Measurements from ENCODE around the gene GMDS.

GMDS gene

GRCh38 chr6:2054516-2055067 is 190.8 kb downstream of the GMDS start:
- Histone ChIP-seq H3K27me3 (no peaks in the 10 kb centered on the region), H3K4me3 (ENCODE audit: low read depth, low read length) (no peak overlapping the region), H3K36me3 (no peaks in the 10 kb centered on the region), H3K9me3 (no peaks in the 10 kb centered on the region), H3K4me1 (no peaks in the 10 kb centered on the region)
- TF ChIP-seq, protein P1, sequence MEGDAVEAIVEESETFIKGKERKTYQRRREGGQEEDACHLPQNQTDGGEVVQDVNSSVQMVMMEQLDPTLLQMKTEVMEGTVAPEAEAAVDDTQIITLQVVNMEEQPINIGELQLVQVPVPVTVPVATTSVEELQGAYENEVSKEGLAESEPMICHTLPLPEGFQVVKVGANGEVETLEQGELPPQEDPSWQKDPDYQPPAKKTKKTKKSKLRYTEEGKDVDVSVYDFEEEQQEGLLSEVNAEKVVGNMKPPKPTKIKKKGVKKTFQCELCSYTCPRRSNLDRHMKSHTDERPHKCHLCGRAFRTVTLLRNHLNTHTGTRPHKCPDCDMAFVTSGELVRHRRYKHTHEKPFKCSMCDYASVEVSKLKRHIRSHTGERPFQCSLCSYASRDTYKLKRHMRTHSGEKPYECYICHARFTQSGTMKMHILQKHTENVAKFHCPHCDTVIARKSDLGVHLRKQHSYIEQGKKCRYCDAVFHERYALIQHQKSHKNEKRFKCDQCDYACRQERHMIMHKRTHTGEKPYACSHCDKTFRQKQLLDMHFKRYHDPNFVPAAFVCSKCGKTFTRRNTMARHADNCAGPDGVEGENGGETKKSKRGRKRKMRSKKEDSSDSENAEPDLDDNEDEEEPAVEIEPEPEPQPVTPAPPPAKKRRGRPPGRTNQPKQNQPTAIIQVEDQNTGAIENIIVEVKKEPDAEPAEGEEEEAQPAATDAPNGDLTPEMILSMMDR (IDR thresholded peaks at IDR 0.05; ENCODE audit: low read depth, low read length): no peak
- DNase-seq: no peak

- no peak for DNase-seq
- H3K9me3 ChIP-seq: no peaks in the 10 kb centered on the region
- no peaks in the 10 kb centered on the region for H3K27me3 ChIP-seq
- H3K36me3 ChIP-seq: no peaks in the 10 kb centered on the region
- no peak overlapping the region for H3K4me3 ChIP-seq (ENCODE audit: low read depth, low read length)
- TF ChIP-seq, protein P1 (IDR thresholded peaks at IDR 0.05; ENCODE audit: low read depth, low read length): no peak
- no peaks in the 10 kb centered on the region for H3K4me1 ChIP-seq
These were observed 191.7 kb downstream of the GMDS start for GRCh38 chr6:2053691-2054090.

DNA sequence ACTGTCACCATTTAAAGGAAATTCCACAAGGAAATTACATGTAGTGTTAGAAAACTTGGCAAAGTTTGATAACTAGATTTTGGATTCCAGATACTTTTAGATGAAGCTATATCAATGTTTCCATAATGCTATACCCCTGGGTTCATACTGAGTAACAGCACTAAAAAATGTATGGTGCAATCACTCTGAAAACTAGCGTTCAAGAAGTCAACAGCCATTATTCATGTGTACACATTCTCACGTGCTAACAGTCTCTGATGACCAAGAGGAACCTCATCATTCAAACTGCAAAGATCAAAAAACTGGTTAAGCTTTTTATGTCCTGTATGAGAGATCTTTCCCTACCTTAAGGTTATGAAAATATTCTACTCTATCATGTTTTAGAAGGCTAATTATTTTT is 197.6 kb downstream of the GMDS start:
- Histone ChIP-seq H3K4me1 (no peaks in the 10 kb centered on the region), H3K9me3 (no peaks in the 10 kb centered on the region), H3K36me3 (no peaks in the 10 kb centered on the region), H3K4me3 (ENCODE audit: low read depth, low read length) (no peak overlapping the region), H3K27me3 (no peaks in the 10 kb centered on the region)
- TF ChIP-seq, protein P1 (IDR thresholded peaks at IDR 0.05; ENCODE audit: low read depth, low read length): no peak
- DNase-seq: no peak

DNA sequence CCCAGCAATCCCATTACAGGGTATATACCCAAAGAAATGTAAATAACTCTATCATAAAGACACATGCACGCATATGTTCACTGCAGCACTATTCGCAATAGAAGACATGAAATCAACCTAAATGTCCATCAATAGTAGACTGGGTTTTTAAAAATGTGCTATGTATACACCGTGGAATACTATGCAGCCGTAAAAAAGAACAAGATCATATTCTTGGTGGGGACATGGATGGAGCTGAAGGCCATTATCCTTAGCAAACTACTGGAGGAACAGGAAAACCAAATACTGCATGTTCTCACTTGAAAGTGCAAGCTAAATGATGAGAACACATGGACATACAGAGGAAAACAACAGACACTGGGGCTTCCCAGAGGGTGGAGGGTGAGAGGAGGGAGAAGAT is 201.2 kb downstream of the GMDS start:
- no peak for DNase-seq
- H3K4me3 ChIP-seq (ENCODE audit: low read depth, low read length): no peak overlapping the region
- no peaks in the 10 kb centered on the region for H3K27me3 ChIP-seq
- peaks cover 4% of the 10 kb centered on the region; the same call in 1 of the 2 replicates for H3K4me1 ChIP-seq
- TF ChIP-seq, protein P1 (IDR thresholded peaks at IDR 0.05; ENCODE audit: low read depth, low read length): no peak
- no peaks in the 10 kb centered on the region for H3K36me3 ChIP-seq
- H3K9me3 ChIP-seq: no peaks in the 10 kb centered on the region

DNA sequence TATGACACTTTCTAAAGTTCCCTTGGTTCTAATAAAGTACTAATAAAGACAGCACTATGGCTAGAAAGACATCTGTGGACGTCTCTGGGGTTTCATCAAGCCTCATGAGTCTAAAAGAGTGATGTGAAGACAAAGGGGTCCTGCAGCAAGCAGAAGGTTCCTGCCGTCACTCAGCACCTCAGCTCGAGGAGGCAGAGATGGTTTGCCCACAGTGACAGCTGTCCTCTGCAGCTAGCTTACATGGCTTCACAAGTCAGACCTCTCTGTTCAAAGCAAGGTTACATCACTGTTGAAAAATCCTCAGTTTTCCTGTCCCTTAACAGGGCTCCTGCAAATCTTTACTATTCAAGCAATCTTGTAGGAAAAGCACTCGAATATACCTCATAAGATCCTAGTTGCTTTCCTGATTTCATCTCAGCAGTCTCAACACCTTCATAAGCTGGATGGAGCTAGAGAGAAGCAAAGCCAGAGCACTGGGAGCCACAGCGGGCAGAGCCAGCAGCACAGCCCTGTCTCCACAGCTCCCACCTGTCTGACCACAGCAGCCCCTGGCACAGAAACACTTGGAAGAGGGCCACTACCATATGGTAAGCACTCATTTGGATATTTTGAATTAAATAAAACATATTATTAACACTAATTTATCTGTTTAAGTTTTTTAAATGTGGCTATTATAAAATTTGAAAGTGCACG is 202.3 kb downstream of the GMDS start:
- Histone ChIP-seq H3K4me3 (ENCODE audit: low read depth, low read length) (no peak overlapping the region), H3K9me3 (no peaks in the 10 kb centered on the region), H3K36me3 (no peaks in the 10 kb centered on the region), H3K4me1 (peaks cover 12% of the 10 kb centered on the region), H3K27me3 (no peaks in the 10 kb centered on the region)
- TF ChIP-seq, protein P1 (IDR thresholded peaks at IDR 0.05; ENCODE audit: low read depth, low read length): no peak
- DNase-seq: no peak

DNA sequence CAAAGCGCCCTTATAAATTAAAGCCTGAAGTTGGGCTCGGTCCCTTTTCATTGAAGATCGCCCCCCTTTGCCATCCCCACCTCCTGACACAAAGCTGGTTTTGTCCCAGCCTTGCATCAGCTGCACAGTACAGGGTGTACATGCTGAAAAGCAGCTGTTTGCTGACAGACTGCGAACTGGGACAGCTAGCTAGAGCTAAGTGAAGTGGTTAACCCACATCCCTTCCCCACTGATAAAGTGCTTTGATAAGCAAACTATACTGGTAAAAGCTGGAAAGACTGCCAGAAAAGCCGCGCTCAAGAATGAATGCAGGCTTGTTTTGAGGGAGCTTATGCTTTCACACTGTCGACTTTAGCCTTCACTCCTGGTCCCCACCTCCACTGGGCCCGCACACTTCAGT is 207.3 kb downstream of the GMDS start:
- H3K27me3 ChIP-seq: no peaks in the 10 kb centered on the region
- H3K4me3 ChIP-seq (ENCODE audit: low read depth, low read length): peak overlapping the region; percentile 33
- peak; percentile 82 for DNase-seq
- no peaks in the 10 kb centered on the region for H3K36me3 ChIP-seq
- H3K4me1 ChIP-seq: peaks cover 28% of the 10 kb centered on the region
- H3K9me3 ChIP-seq: no peaks in the 10 kb centered on the region
- TF ChIP-seq, protein P1 (IDR thresholded peaks at IDR 0.05; ENCODE audit: low read depth, low read length): no peak
